Measurements from ENCODE around the gene BHMT.

BHMT gene

GRCh38 chr5:79075646-79076426 is 35.8 kb upstream of the BHMT start:
- no peaks in the 10 kb centered on the region for H3K27me3 ChIP-seq (replicated peaks; ENCODE audit: control insufficient read depth, insufficient read depth, low read length)
- peak; percentile 25 for TF ChIP-seq CTCF (IDR thresholded peaks at IDR 0.05; ENCODE audit: insufficient read depth, low read length, poor library complexity, severe bottlenecking)
- DNase-seq (ENCODE audit: extremely low read depth, insufficient read length), result no peak
- no peaks in the 10 kb centered on the region for H3K36me3 ChIP-seq (ENCODE audit: control insufficient read depth, insufficient read depth, low read length)
- no peak overlapping the region for H3K4me3 ChIP-seq (replicated peaks; ENCODE audit: low read depth, low read length)

GRCh38 chr5:79076819-79077218 is 34.8 kb upstream of the BHMT start:
- no peak overlapping the region for H3K4me3 ChIP-seq (replicated peaks; ENCODE audit: low read depth, low read length)
- DNase-seq (ENCODE audit: extremely low read depth, insufficient read length), result no peak
- no peaks in the 10 kb centered on the region for H3K36me3 ChIP-seq (ENCODE audit: control insufficient read depth, insufficient read depth, low read length)
- no peaks in the 10 kb centered on the region for H3K27me3 ChIP-seq (replicated peaks; ENCODE audit: control insufficient read depth, insufficient read depth, low read length)
- no peak for TF ChIP-seq CTCF (IDR thresholded peaks at IDR 0.05; ENCODE audit: insufficient read depth, low read length, poor library complexity, severe bottlenecking)

- TF ChIP-seq CTCF (IDR thresholded peaks at IDR 0.05; ENCODE audit: insufficient read depth, low read length, poor library complexity, severe bottlenecking), result no peak
- no peak overlapping the region for H3K4me3 ChIP-seq (replicated peaks; ENCODE audit: low read depth, low read length)
- no peaks in the 10 kb centered on the region for H3K27me3 ChIP-seq (replicated peaks; ENCODE audit: control insufficient read depth, insufficient read depth, low read length)
- no peaks in the 10 kb centered on the region for H3K36me3 ChIP-seq (ENCODE audit: control insufficient read depth, insufficient read depth, low read length)
- no peak for DNase-seq (ENCODE audit: extremely low read depth, insufficient read length)
These were observed 33.8 kb upstream of the BHMT start for GRCh38 chr5:79077680-79078365.

GRCh38 chr5:79080804-79081203 is 30.8 kb upstream of the BHMT start:
- Histone ChIP-seq H3K27me3 (replicated peaks; ENCODE audit: control insufficient read depth, insufficient read depth, low read length) (no peaks in the 10 kb centered on the region), H3K4me3 (replicated peaks; ENCODE audit: low read depth, low read length) (no peak overlapping the region), H3K36me3 (ENCODE audit: control insufficient read depth, insufficient read depth, low read length) (no peaks in the 10 kb centered on the region)
- TF ChIP-seq CTCF (IDR thresholded peaks at IDR 0.05; ENCODE audit: insufficient read depth, low read length, poor library complexity, severe bottlenecking), result no peak
- DNase-seq (ENCODE audit: extremely low read depth, insufficient read length), result no peak

- no peak for DNase-seq (ENCODE audit: extremely low read depth, insufficient read length)
These were observed 29.8 kb upstream of the BHMT start for GRCh38 chr5:79081779-79082178.

More at GRCh38 chr5:79081779-79082178, 29.8 kb upstream of the BHMT start:
- no peaks in the 10 kb centered on the region for H3K36me3 ChIP-seq (ENCODE audit: control insufficient read depth, insufficient read depth, low read length)
- no peak overlapping the region for H3K4me3 ChIP-seq (replicated peaks; ENCODE audit: low read depth, low read length)
- no peak for TF ChIP-seq CTCF (IDR thresholded peaks at IDR 0.05; ENCODE audit: insufficient read depth, low read length, poor library complexity, severe bottlenecking)
- H3K27me3 ChIP-seq (replicated peaks; ENCODE audit: control insufficient read depth, insufficient read depth, low read length), result no peaks in the 10 kb centered on the region

Data from GM06990 (cell line).